ENCODE data around the gene SYT11.
"Not testable (repeated sequence)": the region's sequence is repeated elsewhere in the genome, so short reads cannot be mapped to it uniquely, and the experiment has no call there.

Gene SYT11

GRCh38 chr1:155912056-155912536 is 52.7 kb downstream of the SYT11 start:
- peaks cover 5% of the 10 kb centered on the region for H3K36me3 ChIP-seq (ENCODE audit: control insufficient read depth, insufficient read depth, low read length)

GRCh38 chr1:155913969-155914757 is 54.8 kb downstream of the SYT11 start:
- H3K36me3 ChIP-seq (ENCODE audit: control insufficient read depth, insufficient read depth, low read length), result peaks cover 19% of the 10 kb centered on the region
- H3K4me3 ChIP-seq (ENCODE audit: low read length), result no peak overlapping the region
- H3K27me3 ChIP-seq (ENCODE audit: control insufficient read depth, insufficient read depth, low read length), result no peaks in the 10 kb centered on the region
- H3K4me1 ChIP-seq (ENCODE audit: control insufficient read depth, insufficient read depth, low read length), result peaks cover 23% of the 10 kb centered on the region
- H3K9me3 ChIP-seq (ENCODE audit: control insufficient read depth, low read length), result no peaks in the 10 kb centered on the region
- H3K9ac ChIP-seq (ENCODE audit: low read length), result no peak overlapping the region

More at GRCh38 chr1:155912056-155912536, 52.7 kb downstream of the SYT11 start:
- Histone ChIP-seq H3K9me3 (ENCODE audit: control insufficient read depth, low read length) (no peaks in the 10 kb centered on the region), H3K27me3 (ENCODE audit: control insufficient read depth, insufficient read depth, low read length) (no peaks in the 10 kb centered on the region), H3K4me3 (ENCODE audit: low read length) (no peak overlapping the region), H3K9ac (ENCODE audit: low read length) (peak overlapping the region; percentile 87), H3K4me1 (ENCODE audit: control insufficient read depth, insufficient read depth, low read length) (peaks cover 23% of the 10 kb centered on the region)

GRCh38 chr1:155918660-155919059 is 59.3 kb downstream of the SYT11 start:
- Histone ChIP-seq H3K36me3 (ENCODE audit: control insufficient read depth, insufficient read depth, low read length) (peaks cover 33% of the 10 kb centered on the region), H3K4me3 (ENCODE audit: low read length) (no peak overlapping the region), H3K9ac (ENCODE audit: low read length) (no peak overlapping the region), H3K9me3 (ENCODE audit: control insufficient read depth, low read length) (no peaks in the 10 kb centered on the region), H3K4me1 (ENCODE audit: control insufficient read depth, insufficient read depth, low read length) (peaks cover 17% of the 10 kb centered on the region), H3K27me3 (ENCODE audit: control insufficient read depth, insufficient read depth, low read length) (no peaks in the 10 kb centered on the region)

- Histone ChIP-seq H3K27me3 (ENCODE audit: control insufficient read depth, insufficient read depth, low read length) (no peaks in the 10 kb centered on the region), H3K36me3 (ENCODE audit: control insufficient read depth, insufficient read depth, low read length) (peaks cover 33% of the 10 kb centered on the region), H3K9ac (ENCODE audit: low read length) (no peak overlapping the region), H3K4me3 (ENCODE audit: low read length) (no peak overlapping the region), H3K4me1 (ENCODE audit: control insufficient read depth, insufficient read depth, low read length) (peaks cover 17% of the 10 kb centered on the region), H3K9me3 (ENCODE audit: control insufficient read depth, low read length) (no peaks in the 10 kb centered on the region)
Measured at GRCh38 chr1:155919801-155920200, 60.4 kb downstream of the SYT11 start.

- H3K9ac ChIP-seq (ENCODE audit: low read length), result no peak overlapping the region
- H3K4me1 ChIP-seq (ENCODE audit: control insufficient read depth, insufficient read depth, low read length), result peaks cover 17% of the 10 kb centered on the region
- H3K4me3 ChIP-seq (ENCODE audit: low read length), result no peak overlapping the region
- no peaks in the 10 kb centered on the region for H3K27me3 ChIP-seq (ENCODE audit: control insufficient read depth, insufficient read depth, low read length)
- no peaks in the 10 kb centered on the region for H3K9me3 ChIP-seq (ENCODE audit: control insufficient read depth, low read length)
- H3K36me3 ChIP-seq (ENCODE audit: control insufficient read depth, insufficient read depth, low read length), result peaks cover 33% of the 10 kb centered on the region
Measured at GRCh38 chr1:155920717-155921116, 61.4 kb downstream of the SYT11 start.

- Histone ChIP-seq H3K36me3 (ENCODE audit: control insufficient read depth, insufficient read depth, low read length) (peaks cover 25% of the 10 kb centered on the region), H3K4me1 (ENCODE audit: control insufficient read depth, insufficient read depth, low read length) (peaks cover 27% of the 10 kb centered on the region), H3K4me3 (ENCODE audit: low read length) (no peak overlapping the region), H3K9ac (ENCODE audit: low read length) (no peak overlapping the region), H3K27me3 (ENCODE audit: control insufficient read depth, insufficient read depth, low read length) (no peaks in the 10 kb centered on the region), H3K9me3 (ENCODE audit: control insufficient read depth, low read length) (no peaks in the 10 kb centered on the region)
Measured at GRCh38 chr1:155925506-155925905, 66.1 kb downstream of the SYT11 start.

GRCh38 chr1:155929057-155929456 is 69.7 kb downstream of the SYT11 start:
- Histone ChIP-seq H3K36me3 (ENCODE audit: control insufficient read depth, insufficient read depth, low read length) (peaks cover 13% of the 10 kb centered on the region), H3K27me3 (ENCODE audit: control insufficient read depth, insufficient read depth, low read length) (no peaks in the 10 kb centered on the region), H3K9ac (ENCODE audit: low read length) (no peak overlapping the region), H3K9me3 (ENCODE audit: control insufficient read depth, low read length) (no peaks in the 10 kb centered on the region), H3K4me3 (ENCODE audit: low read length) (no peak overlapping the region), H3K4me1 (ENCODE audit: control insufficient read depth, insufficient read depth, low read length) (peaks cover 29% of the 10 kb centered on the region)

- not testable (repeated sequence) for H3K4me3 ChIP-seq (ENCODE audit: low read length)
Measured at GRCh38 chr1:155930725-155931124, 71.4 kb downstream of the SYT11 start.

GRCh38 chr1:155931332-155932038 is 72.1 kb downstream of the SYT11 start:
- no peaks in the 10 kb centered on the region for H3K27me3 ChIP-seq (ENCODE audit: control insufficient read depth, insufficient read depth, low read length)
- no peak overlapping the region for H3K4me3 ChIP-seq (ENCODE audit: low read length)
- H3K9me3 ChIP-seq (ENCODE audit: control insufficient read depth, low read length), result no peaks in the 10 kb centered on the region
- H3K4me1 ChIP-seq (ENCODE audit: control insufficient read depth, insufficient read depth, low read length), result peaks cover 33% of the 10 kb centered on the region
- peaks cover 5% of the 10 kb centered on the region for H3K36me3 ChIP-seq (ENCODE audit: control insufficient read depth, insufficient read depth, low read length)
- peak overlapping the region; percentile 45 for H3K9ac ChIP-seq (ENCODE audit: low read length)

More at GRCh38 chr1:155930725-155931124, 71.4 kb downstream of the SYT11 start:
- H3K9me3 ChIP-seq (ENCODE audit: control insufficient read depth, low read length); H3K27me3 ChIP-seq (ENCODE audit: control insufficient read depth, insufficient read depth, low read length): not testable (repeated sequence)
- peak overlapping the region; percentile 45 for H3K9ac ChIP-seq (ENCODE audit: low read length)
- H3K36me3 ChIP-seq (ENCODE audit: control insufficient read depth, insufficient read depth, low read length), result peaks cover 12% of the 10 kb centered on the region
- peaks cover 33% of the 10 kb centered on the region for H3K4me1 ChIP-seq (ENCODE audit: control insufficient read depth, insufficient read depth, low read length)

GRCh38 chr1:155932081-155932480 is 72.7 kb downstream of the SYT11 start:
- peaks cover 33% of the 10 kb centered on the region for H3K4me1 ChIP-seq (ENCODE audit: control insufficient read depth, insufficient read depth, low read length)
- no peak overlapping the region for H3K4me3 ChIP-seq (ENCODE audit: low read length)

GRCh38 chr1:155932487-155932886 is 73.1 kb downstream of the SYT11 start:
- Histone ChIP-seq H3K9ac (ENCODE audit: low read length) (peak overlapping the region; percentile 29), H3K36me3 (ENCODE audit: control insufficient read depth, insufficient read depth, low read length) (no peaks in the 10 kb centered on the region)

More at GRCh38 chr1:155932081-155932480, 72.7 kb downstream of the SYT11 start:
- Histone ChIP-seq H3K27me3 (ENCODE audit: control insufficient read depth, insufficient read depth, low read length) (no peaks in the 10 kb centered on the region), H3K9ac (ENCODE audit: low read length) (peak overlapping the region; percentile 29), H3K36me3 (ENCODE audit: control insufficient read depth, insufficient read depth, low read length) (no peaks in the 10 kb centered on the region), H3K9me3 (ENCODE audit: control insufficient read depth, low read length) (no peaks in the 10 kb centered on the region)

GRCh38 chr1:155933591-155934096 is 74.3 kb downstream of the SYT11 start:
- Histone ChIP-seq H3K27me3 (ENCODE audit: control insufficient read depth, insufficient read depth, low read length) (no peaks in the 10 kb centered on the region), H3K9ac (ENCODE audit: low read length) (peak overlapping the region; percentile 98), H3K36me3 (ENCODE audit: control insufficient read depth, insufficient read depth, low read length) (no peaks in the 10 kb centered on the region), H3K4me1 (ENCODE audit: control insufficient read depth, insufficient read depth, low read length) (peaks cover 33% of the 10 kb centered on the region), H3K9me3 (ENCODE audit: control insufficient read depth, low read length) (no peaks in the 10 kb centered on the region), H3K4me3 (ENCODE audit: low read length) (peak overlapping the region; percentile 77)

More at GRCh38 chr1:155932487-155932886, 73.1 kb downstream of the SYT11 start:
- Histone ChIP-seq H3K9me3 (ENCODE audit: control insufficient read depth, low read length) (no peaks in the 10 kb centered on the region), H3K4me3 (ENCODE audit: low read length) (no peak overlapping the region), H3K27me3 (ENCODE audit: control insufficient read depth, insufficient read depth, low read length) (no peaks in the 10 kb centered on the region), H3K4me1 (ENCODE audit: control insufficient read depth, insufficient read depth, low read length) (peaks cover 33% of the 10 kb centered on the region)

Measured in mucosa of stomach (tissue), 1 donor.